ENCODE measurements around the gene CTDNEP1.

DNA sequence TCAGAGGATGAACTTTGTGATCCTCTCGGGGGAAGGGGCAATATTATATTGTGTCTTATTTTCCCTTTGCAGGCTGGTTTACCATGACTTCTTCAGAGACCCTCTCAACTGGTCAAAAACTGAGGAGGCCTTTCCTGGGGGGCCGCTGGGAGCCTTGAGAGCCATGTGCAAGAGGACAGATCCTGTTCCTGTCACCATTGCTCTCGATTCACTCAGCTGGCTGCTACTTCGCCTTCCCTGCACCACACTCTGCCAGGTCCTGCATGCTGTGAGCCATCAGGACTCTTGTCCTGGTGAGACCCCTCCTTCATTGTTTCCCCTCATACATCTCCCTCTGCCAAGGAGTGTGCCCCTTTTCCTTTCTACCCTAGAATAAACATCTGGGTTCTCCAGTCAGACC, 3.0 kb upstream of the CTDNEP1 start:
- TF ChIP-seq SUZ12 (IDR thresholded peaks at IDR 0.05; ENCODE audit: extremely low read depth, insufficient read depth, insufficient read length) (no peak), YY1 (IDR thresholded peaks at IDR 0.05; ENCODE audit: insufficient read depth, insufficient read length) (no peak), ZNF274 (IDR thresholded peaks at IDR 0.05; ENCODE audit: low read depth, low read length) (no peak)
